AG08395 (cell line): ENCODE data around the gene FAM221B.
A peak's percentile ranks its signal among the peaks of the same experiment; 100 is the strongest.

Experiments used
- DNase-seq: peaks from one replicate; pipeline ENCODE4 v3.0.0; 2012; ENCODE audit warnings: mixed read lengths, low spot score

The FAM221B gene

GRCh38 chr9:35847792-35848572 lies 19.4 kb upstream of the FAM221B start:
- DNase-seq = peak; percentile 89

DNA sequence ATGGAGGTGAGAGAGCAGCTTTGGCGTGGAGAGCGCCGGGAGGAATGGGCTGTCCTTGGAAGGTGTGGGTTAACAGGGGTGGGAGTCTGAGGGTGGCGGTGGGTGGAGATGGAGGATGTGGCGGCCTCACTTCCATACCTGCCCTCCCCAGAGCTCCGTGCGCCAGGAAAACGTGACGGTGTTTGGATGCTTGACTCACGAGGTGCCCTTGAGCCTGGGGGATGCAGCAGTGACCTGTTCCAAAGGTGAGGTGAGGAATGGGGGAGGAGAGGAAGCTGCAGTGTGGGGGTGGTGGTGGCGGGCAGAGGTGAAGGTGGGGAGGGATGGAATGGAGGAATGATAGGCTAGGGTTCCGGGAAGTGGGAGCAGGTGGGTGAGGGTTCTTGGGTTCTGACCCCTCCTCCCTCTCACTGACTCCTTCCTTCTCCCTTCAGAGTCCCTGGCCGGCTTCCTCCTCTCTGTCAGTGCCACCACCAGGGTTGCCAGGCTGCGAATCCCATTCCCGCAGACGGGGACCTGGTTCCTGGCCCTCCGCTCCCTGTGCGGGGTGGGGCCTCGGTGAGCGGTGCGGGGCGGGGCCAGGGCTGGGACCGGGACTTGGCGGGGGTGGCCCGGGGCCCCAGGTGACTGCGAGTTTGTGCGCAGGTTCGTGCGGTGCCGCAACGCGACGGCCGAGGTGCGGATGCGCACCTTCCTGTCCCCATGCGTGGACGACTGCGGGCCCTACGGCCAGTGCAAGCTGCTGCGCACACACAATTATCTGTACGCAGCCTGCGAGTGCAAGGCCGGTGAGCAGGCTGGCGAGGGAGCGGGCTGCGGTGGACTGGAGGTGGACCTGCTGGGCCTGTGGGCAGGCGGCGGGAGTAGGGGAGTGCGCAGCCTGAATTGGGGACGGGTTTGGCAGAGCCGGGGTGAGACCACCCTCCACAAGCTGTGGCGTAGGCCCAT lies 17.6 kb upstream of the FAM221B start:
- DNase-seq = no peak

DNA sequence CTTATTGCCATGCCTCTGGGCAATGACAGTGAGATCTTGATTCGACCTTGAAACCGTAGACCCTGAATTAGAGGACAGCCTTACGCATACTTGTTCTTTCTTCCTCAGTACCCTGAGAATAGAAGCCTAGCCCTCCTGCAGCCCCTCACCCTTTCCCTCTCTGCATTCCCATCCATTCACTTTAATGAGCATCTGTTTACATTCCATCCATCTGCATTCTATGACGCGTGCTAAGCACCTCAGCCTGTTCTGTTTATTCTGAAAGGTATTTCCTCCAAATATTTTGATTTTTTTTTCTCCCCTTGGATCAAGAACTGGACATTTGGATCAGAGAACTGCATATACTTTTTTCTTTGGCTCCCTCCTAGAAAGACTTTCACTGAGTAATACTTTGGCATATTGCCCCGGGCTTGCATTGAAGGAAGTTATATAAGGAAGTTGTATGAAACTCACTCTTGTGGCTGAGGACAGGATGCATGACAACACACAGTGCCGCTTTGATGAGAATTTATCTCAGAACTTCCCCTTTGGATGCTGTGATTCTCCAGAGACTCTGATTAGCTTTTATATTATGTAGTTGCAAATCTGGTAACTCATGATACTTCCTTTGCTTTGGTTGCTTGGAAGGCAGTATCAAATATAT lies 16.2 kb upstream of the FAM221B start:
- DNase-seq = peak; percentile 77

GRCh38 chr9:35842795-35843194 lies 14.3 kb upstream of the FAM221B start:
- DNase-seq = no peak

DNA sequence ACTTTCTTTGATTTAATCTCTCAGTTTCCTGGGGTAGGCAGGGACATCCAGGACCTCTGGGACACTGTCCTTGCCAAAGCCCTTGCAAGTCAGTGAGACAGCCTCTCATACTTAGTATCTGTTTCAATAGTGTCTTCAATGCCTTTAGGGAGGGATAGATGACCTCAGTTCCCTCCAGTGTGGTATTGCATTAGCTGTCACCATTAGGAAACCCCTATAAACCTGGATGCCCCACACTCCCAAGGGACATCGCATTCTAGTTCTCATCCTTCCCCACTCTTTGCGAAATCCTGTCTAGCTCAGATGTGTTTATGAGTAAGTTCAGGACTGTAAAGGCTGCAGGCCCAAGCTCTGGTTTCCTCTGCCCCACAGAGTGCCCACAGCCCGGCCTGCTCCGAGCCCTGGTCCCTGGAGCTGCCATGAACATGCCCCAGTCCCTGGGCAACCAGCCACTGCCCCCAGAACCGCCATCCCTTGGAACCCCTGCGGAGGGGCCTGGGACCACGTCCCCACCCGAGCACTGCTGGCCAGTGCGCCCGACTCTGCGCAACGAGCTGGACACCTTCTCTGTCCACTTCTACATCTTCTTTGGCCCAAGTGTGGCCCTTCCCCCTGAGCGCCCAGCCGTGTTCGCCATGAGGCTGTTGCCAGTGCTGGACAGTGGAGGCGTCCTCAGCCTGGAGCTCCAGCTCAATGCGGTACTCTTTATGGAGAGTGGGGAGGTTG lies 13.7 kb upstream of the FAM221B start:
- DNase-seq = no peak

GRCh38 chr9:35841645-35841900 lies 13.0 kb upstream of the FAM221B start:
- no peak for DNase-seq

- DNase-seq = no peak
Observed at GRCh38 chr9:35840881-35841644, 12.5 kb upstream of the FAM221B start.

GRCh38 chr9:35839926-35840325 lies 11.4 kb upstream of the FAM221B start:
- DNase-seq = no peak

GRCh38 chr9:35836595-35836994 lies 8.1 kb upstream of the FAM221B start:
- no peak for DNase-seq

- no peak for DNase-seq
Observed at GRCh38 chr9:35835766-35836165, 7.2 kb upstream of the FAM221B start.

- DNase-seq = no peak
Observed at GRCh38 chr9:35835216-35835632, 6.7 kb upstream of the FAM221B start.

GRCh38 chr9:35834260-35835215 lies 6.0 kb upstream of the FAM221B start:
- no peak for DNase-seq

DNA sequence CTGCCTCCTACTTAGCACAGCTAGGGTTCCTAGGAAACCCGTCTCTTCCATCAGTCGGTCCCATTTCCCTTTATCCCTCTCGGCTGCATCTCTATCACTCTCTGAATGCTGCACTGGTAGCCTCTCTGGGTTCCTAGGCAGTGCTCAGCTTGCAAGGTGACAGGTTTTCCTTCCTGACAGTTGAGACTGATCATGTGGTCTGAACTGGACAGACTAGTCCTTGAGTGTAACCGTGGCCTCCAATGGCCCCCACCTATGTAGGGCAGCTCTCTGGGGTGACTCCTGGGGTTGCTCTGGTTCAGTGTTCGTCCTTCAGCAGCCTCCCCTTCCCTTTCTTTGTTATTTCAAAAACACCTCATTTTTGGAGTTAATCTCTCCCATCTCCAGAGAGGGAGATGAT lies 4.3 kb upstream of the FAM221B start:
- no peak for DNase-seq

DNA sequence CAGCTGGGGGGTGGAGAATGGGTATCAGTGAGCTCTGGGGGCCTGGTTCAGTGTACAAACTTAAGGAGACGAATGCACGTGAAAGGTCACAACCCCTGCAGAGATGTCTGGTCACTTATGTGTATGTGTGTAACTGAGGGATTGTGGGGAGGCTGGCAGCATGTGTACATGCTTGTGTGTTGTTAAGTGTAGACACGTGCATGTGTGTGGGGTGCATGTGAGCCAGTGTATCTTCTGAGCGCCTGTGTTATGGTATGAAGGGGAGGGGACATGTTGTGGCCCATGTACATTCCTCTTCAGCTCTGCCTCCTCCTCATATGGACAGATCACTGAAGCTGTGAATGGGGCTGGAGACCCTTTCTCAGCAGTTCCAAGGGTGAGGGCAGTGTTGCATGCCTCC lies 2.5 kb upstream of the FAM221B start:
- no peak for DNase-seq

GRCh38 chr9:35829764-35830096 lies 1.2 kb upstream of the FAM221B start:
- no peak for DNase-seq

DNA sequence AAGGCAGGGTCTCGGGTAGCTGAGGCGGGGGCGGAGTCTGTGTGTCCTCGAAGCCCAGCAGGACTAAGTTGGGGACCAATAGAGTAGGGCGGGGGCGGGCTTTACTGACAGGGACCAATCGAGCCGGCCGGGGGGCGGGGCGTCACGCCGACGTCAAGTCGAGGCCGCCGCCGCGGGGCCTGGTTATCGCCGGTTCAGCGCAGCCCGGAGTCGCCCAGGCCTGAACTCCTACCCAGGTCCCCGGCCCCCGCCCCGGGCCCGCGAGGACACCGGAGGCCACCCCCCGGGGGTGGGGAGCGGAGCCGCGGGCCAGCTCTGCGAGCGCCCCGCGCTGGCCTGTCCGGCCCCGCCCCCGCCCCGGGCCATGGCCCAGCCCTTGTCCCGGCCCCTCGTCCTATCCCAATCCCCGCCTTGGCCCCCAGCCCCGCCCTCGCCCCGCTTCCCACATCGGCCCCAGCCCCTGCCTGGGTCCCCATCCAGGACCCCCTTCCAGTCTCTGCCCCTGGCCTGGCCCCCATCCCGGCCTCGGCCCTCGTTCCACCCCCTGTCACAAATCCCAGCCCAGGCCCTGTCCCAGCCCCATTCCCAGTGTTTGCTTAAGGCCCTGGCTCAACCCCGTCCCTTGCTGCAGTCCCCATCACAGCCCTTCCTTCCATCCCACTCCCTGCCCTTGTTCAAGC lies 692 bp upstream of the FAM221B start, which contains the start of gene TMEM8B:
TMEM8B (plus strand) TSS at position 145 of the 680 bp plus-strand sequence; CDS start at position 365, 220 bp downstream.
- peak; percentile 97 for DNase-seq

- DNase-seq = peak; percentile 65
Observed at GRCh38 chr9:35827486-35827885, 1.0 kb downstream of the FAM221B start.

DNA sequence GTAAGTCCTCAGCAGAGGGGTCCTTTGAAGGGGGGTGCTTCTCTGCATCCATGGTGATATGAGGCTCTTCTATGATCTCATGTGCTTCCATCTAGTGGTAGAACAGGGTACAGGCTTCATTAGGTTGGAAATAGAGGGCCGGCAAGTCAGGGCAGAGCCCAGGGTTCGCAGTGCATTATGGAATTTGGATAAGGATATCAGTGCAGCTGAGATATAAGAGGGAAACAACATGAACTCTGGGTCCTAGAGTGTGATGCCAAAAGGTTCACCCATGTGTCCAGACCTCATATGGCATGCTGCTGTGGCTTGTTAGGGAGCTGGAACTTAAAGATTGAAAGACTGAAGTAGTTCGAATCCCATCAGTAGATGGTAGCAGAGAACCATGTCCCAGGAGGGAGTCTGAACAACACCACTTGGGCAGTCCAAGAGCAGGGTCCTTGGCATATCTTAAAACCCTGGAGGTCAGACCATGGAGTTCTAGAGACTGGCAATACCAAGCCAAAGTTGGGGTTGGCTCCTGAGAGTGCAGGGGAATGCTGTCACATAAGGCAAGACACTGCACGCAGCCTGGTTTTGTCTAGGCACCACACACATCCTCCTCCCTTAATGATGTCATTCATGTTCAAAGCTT lies 2.3 kb downstream of the FAM221B start:
- DNase-seq = peak; percentile 62

DNA sequence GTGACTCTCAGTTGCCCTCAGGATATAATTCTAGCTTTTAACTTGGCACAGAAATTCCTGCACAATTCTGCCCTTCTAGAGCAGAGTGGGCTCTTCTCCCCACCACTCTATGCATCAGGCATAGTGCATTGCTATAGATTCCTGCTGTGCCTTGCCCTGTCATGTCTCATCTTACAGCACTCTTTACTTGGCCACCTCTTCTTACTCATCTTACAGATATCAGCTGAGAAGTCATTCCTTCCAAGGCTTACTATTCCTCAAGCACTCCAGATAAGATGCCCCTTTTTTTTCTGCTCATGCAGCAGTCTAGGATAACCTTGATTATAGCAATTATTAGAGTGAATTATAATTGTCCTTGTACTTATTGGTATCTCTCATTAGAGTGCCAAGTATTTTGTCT lies 5.6 kb downstream of the FAM221B start:
- DNase-seq = no peak
